Glomerular visceral epithelial cell (primary cell): ENCODE measurements around the gene OCIAD1.
A peak's percentile ranks its signal among the peaks of the same experiment; 100 is the strongest.
"Not testable (repeated sequence)": the region's sequence is repeated elsewhere in the genome, so short reads cannot be mapped to it uniquely, and the experiment has no call there.

Experiments used
- DNase-seq: peaks from one replicate; pipeline ENCODE4 v3.0.0-alpha.2; 2016; ENCODE audit errors: extremely low spot score

Gene OCIAD1

GRCh38 chr4:48830706-48831531, at the start of gene OCIAD1:
Gene OCIAD1 (plus strand): TSS chr4:48831088. CDS start chr4:48832625, 1,537 bp downstream.
- DNase-seq: peak; percentile 99

GRCh38 chr4:48781968-48782367, 48.9 kb upstream of the OCIAD1 start:
- no peak for DNase-seq

GRCh38 chr4:48785302-48785701, 45.6 kb upstream of the OCIAD1 start:
- no peak for DNase-seq

DNA sequence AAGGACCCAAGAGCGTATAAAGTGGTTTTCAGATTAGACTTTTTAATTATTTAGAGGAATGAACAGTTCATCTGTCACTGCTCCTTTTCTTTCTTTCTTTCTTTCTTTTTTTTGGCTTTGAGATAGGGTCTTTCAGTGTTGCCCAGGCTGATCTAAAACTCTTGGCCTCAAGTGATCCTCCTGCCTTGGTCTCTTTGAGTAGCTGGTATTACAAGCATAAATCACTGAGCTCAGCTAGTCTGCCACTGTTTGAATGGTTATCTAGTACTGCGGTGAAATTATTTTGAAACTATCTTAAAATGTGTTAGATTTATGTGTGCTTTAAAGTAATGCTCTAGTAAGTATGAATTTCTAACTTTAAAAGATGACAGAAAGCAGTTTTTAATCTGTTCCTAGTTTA, 44.3 kb upstream of the OCIAD1 start:
- no peak for DNase-seq

GRCh38 chr4:48787056-48787455, 43.8 kb upstream of the OCIAD1 start:
- DNase-seq: no peak

- no peak for DNase-seq
These were observed 40.3 kb upstream of the OCIAD1 start for GRCh38 chr4:48790561-48790960.

DNA sequence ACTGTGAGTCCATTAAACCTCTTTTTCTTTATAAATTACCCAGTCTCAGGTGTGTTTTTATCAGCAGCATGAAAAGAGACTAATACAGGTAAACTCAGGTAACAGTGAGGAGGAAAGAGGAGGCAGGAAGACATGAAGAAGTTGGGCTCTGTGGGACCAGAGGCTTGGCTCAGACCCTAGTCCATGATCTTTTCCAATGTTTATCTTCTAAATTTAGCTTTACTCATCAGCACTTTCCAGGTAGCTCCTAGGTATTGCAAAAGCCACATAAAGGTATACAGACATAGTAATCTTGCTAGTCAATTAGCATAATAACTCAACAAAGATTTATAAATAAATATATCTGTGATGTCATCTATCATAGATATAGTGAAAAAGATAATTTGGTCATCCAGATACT, 39.6 kb upstream of the OCIAD1 start:
- DNase-seq: no peak

DNA sequence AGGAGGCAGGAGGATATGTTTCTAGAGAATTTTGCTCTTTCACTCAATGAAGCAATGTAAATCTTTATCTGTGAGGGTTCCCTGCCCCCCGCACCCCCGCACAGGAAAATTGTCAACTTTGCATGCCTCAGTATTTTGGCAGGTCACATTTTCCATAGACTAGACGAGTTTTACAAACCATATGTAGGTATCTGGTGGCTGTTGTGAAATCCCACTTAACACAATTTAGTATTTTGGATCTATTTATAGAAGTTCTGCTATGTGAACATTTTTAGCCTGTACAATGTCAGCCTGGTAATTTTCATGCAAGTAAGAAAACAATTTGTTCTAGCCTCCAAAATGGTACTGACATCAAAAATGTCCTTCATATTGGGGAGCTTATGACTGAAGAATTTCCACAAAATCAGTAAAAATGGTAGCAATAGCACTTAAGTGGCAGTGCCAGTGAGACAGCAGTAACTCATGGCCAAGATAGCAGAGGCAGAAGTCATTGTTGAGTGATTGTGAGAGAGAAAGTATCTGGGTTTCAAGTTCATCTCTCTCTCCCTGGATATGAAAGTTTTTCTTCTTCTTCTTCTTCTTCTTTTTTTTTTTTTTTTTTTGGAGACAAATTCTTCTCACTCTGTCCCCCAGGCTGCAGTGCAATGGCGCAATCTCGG, 38.4 kb upstream of the OCIAD1 start:
- DNase-seq: no peak

- DNase-seq: no peak
These were observed 35.8 kb upstream of the OCIAD1 start for GRCh38 chr4:48795108-48795507.

- no peak for DNase-seq
These were observed 34.5 kb upstream of the OCIAD1 start for GRCh38 chr4:48796191-48796926.

GRCh38 chr4:48796927-48797679, 33.8 kb upstream of the OCIAD1 start:
- no peak for DNase-seq

DNA sequence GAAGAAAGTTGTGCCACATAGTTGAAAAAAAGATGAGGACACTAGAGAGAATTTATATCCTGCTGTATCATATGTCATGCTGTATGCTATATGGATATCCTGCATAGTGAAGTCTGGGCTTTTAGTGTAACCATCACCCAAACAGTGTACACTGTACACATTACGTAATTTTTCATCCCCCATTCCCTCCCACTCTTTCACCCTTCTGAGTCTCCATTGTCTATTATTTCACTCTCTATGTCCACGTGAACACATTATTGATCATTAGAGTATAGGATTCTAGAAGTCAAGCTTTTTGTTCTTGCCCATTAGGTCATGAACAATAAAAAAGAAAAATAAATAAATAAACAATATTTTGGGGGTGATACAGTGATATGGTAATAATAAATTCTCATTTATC, 32.8 kb upstream of the OCIAD1 start:
- no peak for DNase-seq

DNA sequence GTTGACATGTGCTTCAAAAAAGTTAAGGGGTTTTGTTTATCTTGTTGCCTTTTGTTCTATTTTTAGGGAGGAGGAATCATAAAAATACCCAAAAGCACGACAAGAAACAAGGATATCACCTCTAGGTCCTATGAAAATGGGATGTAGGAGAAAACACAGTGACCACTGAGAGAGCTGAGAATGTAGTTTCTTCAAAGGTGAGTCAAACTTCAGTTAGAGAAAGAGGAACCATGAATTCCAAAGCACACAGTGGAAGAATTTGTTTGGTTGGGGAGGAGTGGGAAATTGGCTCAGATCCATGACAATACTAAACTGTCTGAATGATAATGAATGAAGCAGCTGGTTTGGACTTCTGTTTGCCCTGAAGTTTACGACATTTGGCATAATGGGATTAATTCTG, 31.7 kb upstream of the OCIAD1 start:
- no peak for DNase-seq

DNA sequence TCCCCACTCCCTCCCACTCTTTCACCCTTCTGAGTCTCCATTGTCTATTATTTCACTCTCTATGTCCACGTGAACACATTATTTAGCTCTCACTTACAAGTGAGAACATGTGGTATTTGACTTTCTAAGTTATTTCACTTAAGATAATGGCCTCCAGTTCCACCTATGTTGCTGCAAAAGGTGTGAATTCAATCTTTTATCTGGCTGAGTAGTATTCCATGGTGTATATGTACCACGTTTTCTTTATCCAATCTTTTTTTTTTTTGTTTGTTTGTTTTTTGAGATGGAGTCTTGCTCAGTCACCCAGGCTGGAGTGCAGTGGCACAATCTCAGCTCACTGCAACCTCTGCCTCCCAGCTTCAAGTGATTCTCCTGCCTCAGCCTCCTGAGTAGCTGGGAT, 30.7 kb upstream of the OCIAD1 start:
- not testable (repeated sequence) for DNase-seq

GRCh38 chr4:48801016-48801715, 29.7 kb upstream of the OCIAD1 start:
- no peak for DNase-seq

DNA sequence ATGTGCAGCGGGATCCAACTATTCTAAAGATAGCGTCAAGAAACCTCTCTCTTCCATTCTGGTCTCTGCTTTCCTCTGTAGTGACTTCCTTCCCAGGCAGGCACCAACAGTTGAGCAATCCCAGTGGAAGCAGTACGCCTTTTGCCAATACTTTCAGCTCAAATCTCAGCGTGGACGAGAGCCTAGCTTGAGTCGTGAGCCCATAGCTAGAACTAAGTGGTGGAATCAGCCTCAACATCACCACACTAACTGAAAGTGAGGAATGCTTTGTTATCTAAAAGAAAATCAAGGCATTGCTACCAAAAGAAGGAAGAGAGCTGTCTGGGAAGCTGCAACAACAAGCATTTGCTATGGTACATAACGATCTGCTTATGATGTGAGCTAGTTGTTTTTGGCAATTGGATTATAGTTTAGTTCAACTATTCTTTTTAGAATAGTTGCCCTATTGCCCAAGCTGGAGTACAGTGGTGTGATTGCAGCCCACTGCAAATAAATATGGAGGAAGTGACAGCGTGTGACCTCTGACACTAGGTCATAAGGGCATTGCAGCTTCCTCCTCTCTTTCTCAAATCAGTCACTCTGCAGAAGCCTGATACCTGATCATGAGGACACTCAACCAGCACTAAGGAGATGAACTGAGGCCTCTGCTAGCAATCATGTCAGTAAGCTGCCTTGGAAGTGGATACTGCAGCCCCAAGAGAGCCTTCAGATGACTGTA, 26.1 kb upstream of the OCIAD1 start:
- DNase-seq: no peak

DNA sequence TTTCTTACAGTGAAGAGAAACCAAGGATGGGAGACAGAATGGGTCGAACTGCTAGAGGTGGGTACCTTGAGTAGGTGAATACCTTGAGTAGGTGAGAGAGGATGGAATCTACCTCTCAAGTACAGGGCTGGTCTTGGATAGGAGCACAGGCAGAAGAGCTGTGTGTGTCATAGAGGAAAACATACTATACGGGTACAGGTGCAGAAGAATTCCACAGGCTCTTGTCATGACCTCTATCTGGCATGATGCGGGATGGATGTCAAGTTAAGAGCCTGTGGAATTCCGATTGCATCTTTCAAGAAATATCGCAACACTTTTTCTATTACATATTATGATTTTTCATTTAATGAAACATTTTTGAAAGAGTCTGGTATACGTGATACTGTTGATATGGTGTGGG, 18.0 kb upstream of the OCIAD1 start:
- no peak for DNase-seq

DNA sequence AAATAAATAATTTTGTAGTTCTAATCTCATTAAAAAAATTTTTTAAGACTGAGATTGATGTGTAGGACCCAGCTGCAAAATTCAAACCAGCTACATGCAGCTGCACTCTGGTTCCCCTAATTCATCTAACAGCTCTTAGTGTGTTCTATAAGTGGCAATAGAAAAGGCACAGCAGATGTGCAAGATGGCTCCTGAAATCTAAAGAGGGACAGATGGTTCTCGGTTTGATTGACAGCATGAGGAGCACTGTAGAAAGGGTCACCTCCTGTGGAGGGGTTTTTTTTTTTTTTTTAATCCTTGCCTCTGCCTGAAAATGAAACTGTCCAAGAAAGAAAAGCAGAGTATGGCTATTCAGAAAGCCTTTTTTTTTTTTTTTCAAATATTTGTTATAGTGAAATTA, 16.9 kb upstream of the OCIAD1 start:
- DNase-seq: no peak

DNA sequence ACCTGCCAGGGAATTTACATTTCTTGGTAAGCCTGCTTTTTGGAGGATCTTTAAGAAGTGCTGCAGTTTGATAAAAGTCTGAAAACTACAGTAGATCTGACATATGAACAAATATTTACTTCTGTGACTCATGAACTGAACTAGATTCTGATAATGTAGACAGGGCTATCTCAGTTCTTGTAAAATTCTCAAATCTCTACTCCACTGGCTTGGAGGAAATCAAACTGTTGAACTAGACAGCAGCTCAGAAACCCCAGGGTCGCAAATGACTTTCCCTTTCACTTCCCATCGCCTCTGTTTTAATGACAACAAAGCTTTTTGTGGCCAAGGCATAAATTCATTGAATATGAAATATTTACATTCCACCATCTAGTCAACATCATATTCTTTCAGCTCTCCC, 15.4 kb upstream of the OCIAD1 start:
- DNase-seq: no peak

DNA sequence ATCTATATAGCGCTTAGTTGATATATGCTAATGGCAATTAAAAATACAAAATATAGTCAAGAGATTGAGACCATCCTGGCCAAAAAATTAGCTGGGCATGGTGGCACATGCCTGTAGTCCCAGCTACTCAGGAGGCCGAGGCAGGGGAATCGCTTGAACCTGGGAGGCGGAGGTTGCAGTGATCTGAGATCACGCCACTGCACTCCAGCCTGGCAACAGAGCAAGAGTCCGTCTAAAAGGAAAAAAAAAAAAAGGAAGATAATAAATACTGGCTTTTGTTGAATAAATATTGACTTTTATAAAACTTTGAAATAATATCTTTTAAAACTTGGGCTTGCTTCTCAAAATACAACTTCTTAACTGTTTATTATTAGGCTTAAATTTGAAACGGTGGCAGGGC, 14.6 kb upstream of the OCIAD1 start:
- DNase-seq: not testable (repeated sequence)

GRCh38 chr4:48816971-48817370, 13.9 kb upstream of the OCIAD1 start:
- no peak for DNase-seq
